GM19023 (cell line): ENCODE results near the gene ATG7.
"Not testable (repeated sequence)": the region's sequence is repeated elsewhere in the genome, so short reads cannot be mapped to it uniquely, and the experiment has no call there.

Experiments used
- ATAC-seq: cut with Tn5 transposase; IDR thresholded peaks from one replicate; pipeline ENCODE4 v1.9.1; 2021; ENCODE audit warnings: mild to moderate bottlenecking, moderate library complexity; ENCODE audit not compliant: unreplicated experiment

ATG7 gene

GRCh38 chr3:11420066-11420465 lies 147.9 kb downstream of the ATG7 start:
- ATAC-seq = no peak

- ATAC-seq = no peak
Measured at GRCh38 chr3:11422291-11422690, 150.1 kb downstream of the ATG7 start.

- ATAC-seq = no peak
Measured at GRCh38 chr3:11423868-11424267, 151.7 kb downstream of the ATG7 start.

GRCh38 chr3:11424277-11424676 lies 152.1 kb downstream of the ATG7 start:
- ATAC-seq = no peak

- ATAC-seq = no peak
Measured at GRCh38 chr3:11430207-11430606, 158.0 kb downstream of the ATG7 start.

GRCh38 chr3:11430624-11431023 lies 158.4 kb downstream of the ATG7 start:
- no peak for ATAC-seq

GRCh38 chr3:11431319-11431718 lies 159.1 kb downstream of the ATG7 start:
- ATAC-seq = no peak

GRCh38 chr3:11434017-11434526 lies 161.9 kb downstream of the ATG7 start:
- ATAC-seq = no peak

- no peak for ATAC-seq
Measured at GRCh38 chr3:11434563-11435096, 162.4 kb downstream of the ATG7 start.

GRCh38 chr3:11435440-11436165 lies 163.4 kb downstream of the ATG7 start:
- no peak for ATAC-seq

GRCh38 chr3:11436775-11437174 lies 164.6 kb downstream of the ATG7 start:
- ATAC-seq = no peak

- ATAC-seq = no peak
Measured at GRCh38 chr3:11437506-11437905, 165.3 kb downstream of the ATG7 start.

GRCh38 chr3:11438646-11439045 lies 166.4 kb downstream of the ATG7 start:
- no peak for ATAC-seq

GRCh38 chr3:11441346-11441745 lies 169.1 kb downstream of the ATG7 start:
- not testable (repeated sequence) for ATAC-seq

- ATAC-seq = no peak
Measured at GRCh38 chr3:11444404-11444803, 172.2 kb downstream of the ATG7 start.

GRCh38 chr3:11445193-11445592 lies 173.0 kb downstream of the ATG7 start:
- ATAC-seq = not testable (repeated sequence)

- no peak for ATAC-seq
Measured at GRCh38 chr3:11445883-11446282, 173.7 kb downstream of the ATG7 start.

GRCh38 chr3:11447584-11448200 lies 175.5 kb downstream of the ATG7 start:
- ATAC-seq = no peak

GRCh38 chr3:11450015-11450414 lies 177.8 kb downstream of the ATG7 start:
- no peak for ATAC-seq

GRCh38 chr3:11452312-11452711 lies 180.1 kb downstream of the ATG7 start:
- no peak for ATAC-seq

GRCh38 chr3:11452885-11453847 lies 181.0 kb downstream of the ATG7 start:
- ATAC-seq = no peak
